ENCODE results near the gene PTPRD.

DNA sequence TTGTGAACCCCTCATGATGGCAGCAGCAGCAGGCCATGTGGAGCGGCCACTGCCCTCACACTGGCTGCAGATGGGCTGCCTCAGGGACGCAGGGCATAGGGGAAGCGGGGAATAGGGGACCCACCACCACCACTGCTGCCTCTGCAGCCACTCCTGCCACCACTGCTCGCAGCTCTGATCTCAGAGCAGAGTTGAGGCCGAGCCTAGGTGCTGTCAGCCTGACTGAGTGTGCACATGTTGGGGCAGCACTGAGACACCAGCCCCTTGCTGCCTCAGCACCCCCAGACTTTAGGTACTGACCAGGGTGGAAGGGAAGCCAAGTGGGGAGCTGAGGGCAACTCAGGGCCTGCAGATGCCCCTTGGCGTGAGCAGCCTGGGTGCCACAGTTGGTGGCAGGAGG is 1969.3 kb downstream of the PTPRD start:
- TF ChIP-seq USF1 (CRISPR knock-in tag; IDR thresholded peaks at IDR 0.05) (no peak), JAZF1 (CRISPR knock-in tag; IDR thresholded peaks at IDR 0.05) (no peak), OVOL2 (CRISPR knock-in tag; IDR thresholded peaks at IDR 0.05; ENCODE audit: borderline replicate concordance) (no peak), FOXJ3 (CRISPR knock-in tag; IDR thresholded peaks at IDR 0.05; ENCODE audit: borderline replicate concordance) (no peak), HMGA2 (CRISPR knock-in tag; IDR thresholded peaks at IDR 0.05) (no peak), PREB (CRISPR knock-in tag; IDR thresholded peaks at IDR 0.05; ENCODE audit: borderline replicate concordance) (no peak), NFATC4 (CRISPR knock-in tag; IDR thresholded peaks at IDR 0.05) (no peak)
- TF ChIP-seq, protein P1, sequence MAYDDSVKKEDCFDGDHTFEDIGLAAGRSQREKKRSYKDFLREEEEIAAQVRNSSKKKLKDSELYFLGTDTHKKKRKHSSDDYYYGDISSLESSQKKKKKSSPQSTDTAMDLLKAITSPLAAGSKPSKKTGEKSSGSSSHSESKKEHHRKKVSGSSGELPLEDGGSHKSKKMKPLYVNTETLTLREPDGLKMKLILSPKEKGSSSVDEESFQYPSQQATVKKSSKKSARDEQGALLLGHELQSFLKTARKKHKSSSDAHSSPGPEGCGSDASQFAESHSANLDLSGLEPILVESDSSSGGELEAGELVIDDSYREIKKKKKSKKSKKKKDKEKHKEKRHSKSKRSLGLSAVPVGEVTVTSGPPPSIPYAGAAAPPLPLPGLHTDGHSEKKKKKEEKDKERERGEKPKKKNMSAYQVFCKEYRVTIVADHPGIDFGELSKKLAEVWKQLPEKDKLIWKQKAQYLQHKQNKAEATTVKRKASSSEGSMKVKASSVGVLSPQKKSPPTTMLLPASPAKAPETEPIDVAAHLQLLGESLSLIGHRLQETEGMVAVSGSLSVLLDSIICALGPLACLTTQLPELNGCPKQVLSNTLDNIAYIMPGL (CRISPR knock-in tag; IDR thresholded peaks at IDR 0.05), result no peak
- TF ChIP-seq, protein P2, sequence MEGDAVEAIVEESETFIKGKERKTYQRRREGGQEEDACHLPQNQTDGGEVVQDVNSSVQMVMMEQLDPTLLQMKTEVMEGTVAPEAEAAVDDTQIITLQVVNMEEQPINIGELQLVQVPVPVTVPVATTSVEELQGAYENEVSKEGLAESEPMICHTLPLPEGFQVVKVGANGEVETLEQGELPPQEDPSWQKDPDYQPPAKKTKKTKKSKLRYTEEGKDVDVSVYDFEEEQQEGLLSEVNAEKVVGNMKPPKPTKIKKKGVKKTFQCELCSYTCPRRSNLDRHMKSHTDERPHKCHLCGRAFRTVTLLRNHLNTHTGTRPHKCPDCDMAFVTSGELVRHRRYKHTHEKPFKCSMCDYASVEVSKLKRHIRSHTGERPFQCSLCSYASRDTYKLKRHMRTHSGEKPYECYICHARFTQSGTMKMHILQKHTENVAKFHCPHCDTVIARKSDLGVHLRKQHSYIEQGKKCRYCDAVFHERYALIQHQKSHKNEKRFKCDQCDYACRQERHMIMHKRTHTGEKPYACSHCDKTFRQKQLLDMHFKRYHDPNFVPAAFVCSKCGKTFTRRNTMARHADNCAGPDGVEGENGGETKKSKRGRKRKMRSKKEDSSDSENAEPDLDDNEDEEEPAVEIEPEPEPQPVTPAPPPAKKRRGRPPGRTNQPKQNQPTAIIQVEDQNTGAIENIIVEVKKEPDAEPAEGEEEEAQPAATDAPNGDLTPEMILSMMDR (IDR thresholded peaks at IDR 0.05), result no peak
- TF ChIP-seq, protein P3, sequence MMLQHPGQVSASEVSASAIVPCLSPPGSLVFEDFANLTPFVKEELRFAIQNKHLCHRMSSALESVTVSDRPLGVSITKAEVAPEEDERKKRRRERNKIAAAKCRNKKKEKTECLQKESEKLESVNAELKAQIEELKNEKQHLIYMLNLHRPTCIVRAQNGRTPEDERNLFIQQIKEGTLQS (CRISPR knock-in tag; conservative IDR thresholded peaks at IDR 0.05), result no peak
